Measurements from ENCODE around the gene NOG. TPM values are rescaled to one million over a fixed set of nuclear protein-coding genes. Genes with fewer than 3 reads are reported as not detected.

NOG gene
- total and polyA plus RNA-seq, 10 of the 15 experiments (the other 5 are each of a cell fraction or from before 2014, with no cell fraction given): 0.10 TPM; not detected in 9

- RAD21 ChIA-PET (ENCODE audit: unreplicated experiment): no interaction called here
- H3K9me3 ChIP-seq (replicated peaks; ENCODE audit: control insufficient read depth, insufficient read depth, low read length): no peaks in the 10 kb centered on the region
- H3K4me2 ChIP-seq (ENCODE audit: control insufficient read depth, insufficient read depth): no peak overlapping the region
- no peak for TF ChIP-seq MTA2 (IDR thresholded peaks at IDR 0.05; ENCODE audit: low read depth)
- no peak for TF ChIP-seq CHD4 (IDR thresholded peaks at IDR 0.05)
- no peak for TF ChIP-seq STAT3 (IDR thresholded peaks at IDR 0.05; ENCODE audit: low read depth, low read length)
- no peak for TF ChIP-seq YY1 (IDR thresholded peaks at IDR 0.05; ENCODE audit: low read depth, low read length)
- no peak for TF ChIP-seq POLR2A (IDR thresholded peaks at IDR 0.05; ENCODE audit: low read depth, low read length)
- no peak for TF ChIP-seq EP300 (IDR thresholded peaks at IDR 0.05; ENCODE audit: borderline replicate concordance in 1 of 2, control insufficient read depth in 1 of 2, low read depth in 2 of 2, low read length in 2 of 2)
- no peak for TF ChIP-seq MAX (IDR thresholded peaks at IDR 0.05; ENCODE audit: low read depth, low read length)
- no peak for TF ChIP-seq CBX3 (IDR thresholded peaks at IDR 0.05; ENCODE audit: borderline replicate concordance, low read depth)
- TF ChIP-seq PAX5 (IDR thresholded peaks at IDR 0.05; ENCODE audit: borderline replicate concordance, low read depth, low read length): no peak
- TF ChIP-seq, protein P1, sequence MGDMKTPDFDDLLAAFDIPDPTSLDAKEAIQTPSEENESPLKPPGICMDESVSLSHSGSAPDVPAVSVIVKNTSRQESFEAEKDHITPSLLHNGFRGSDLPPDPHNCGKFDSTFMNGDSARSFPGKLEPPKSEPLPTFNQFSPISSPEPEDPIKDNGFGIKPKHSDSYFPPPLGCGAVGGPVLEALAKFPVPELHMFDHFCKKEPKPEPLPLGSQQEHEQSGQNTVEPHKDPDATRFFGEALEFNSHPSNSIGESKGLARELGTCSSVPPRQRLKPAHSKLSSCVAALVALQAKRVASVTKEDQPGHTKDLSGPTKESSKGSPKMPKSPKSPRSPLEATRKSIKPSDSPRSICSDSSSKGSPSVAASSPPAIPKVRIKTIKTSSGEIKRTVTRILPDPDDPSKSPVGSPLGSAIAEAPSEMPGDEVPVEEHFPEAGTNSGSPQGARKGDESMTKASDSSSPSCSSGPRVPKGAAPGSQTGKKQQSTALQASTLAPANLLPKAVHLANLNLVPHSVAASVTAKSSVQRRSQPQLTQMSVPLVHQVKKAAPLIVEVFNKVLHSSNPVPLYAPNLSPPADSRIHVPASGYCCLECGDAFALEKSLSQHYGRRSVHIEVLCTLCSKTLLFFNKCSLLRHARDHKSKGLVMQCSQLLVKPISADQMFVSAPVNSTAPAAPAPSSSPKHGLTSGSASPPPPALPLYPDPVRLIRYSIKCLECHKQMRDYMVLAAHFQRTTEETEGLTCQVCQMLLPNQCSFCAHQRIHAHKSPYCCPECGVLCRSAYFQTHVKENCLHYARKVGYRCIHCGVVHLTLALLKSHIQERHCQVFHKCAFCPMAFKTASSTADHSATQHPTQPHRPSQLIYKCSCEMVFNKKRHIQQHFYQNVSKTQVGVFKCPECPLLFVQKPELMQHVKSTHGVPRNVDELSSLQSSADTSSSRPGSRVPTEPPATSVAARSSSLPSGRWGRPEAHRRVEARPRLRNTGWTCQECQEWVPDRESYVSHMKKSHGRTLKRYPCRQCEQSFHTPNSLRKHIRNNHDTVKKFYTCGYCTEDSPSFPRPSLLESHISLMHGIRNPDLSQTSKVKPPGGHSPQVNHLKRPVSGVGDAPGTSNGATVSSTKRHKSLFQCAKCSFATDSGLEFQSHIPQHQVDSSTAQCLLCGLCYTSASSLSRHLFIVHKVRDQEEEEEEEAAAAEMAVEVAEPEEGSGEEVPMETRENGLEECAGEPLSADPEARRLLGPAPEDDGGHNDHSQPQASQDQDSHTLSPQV (IDR thresholded peaks at IDR 0.05): no peak
- TF ChIP-seq FOS (IDR thresholded peaks at IDR 0.05; ENCODE audit: borderline replicate concordance, extremely low read depth, insufficient read length): no peak
- no peak for TF ChIP-seq SMC3 (IDR thresholded peaks at IDR 0.05; ENCODE audit: borderline replicate concordance, low read length)
- no peak for TF ChIP-seq ELK1 (IDR thresholded peaks at IDR 0.05; ENCODE audit: low read depth, low read length)
- WGBS (ENCODE audit: insufficient coverage, insufficient replicate concordance, low lambda C conversion rate, missing lambda C conversion rate): 5% methylated on average over 4 of the region's 4 CpGs
- no peak overlapping the region for H3K9ac ChIP-seq (ENCODE audit: control insufficient read depth, insufficient read depth, low read length)
- H3K4me3 ChIP-seq: no peak overlapping the region
- H2AFZ ChIP-seq (ENCODE audit: control insufficient read depth, low read depth, low read length): no peak overlapping the region
- SMC1A ChIA-PET (ENCODE audit: uncharacterized antibody, unreplicated experiment): interaction anchor here (0.9 kb wide), 1 partner anchor 21 kb away, joined by 3 read pairs; no protein-coding TSS in a partner anchor
- H3K79me2 ChIP-seq (ENCODE audit: control insufficient read depth, insufficient read depth, low read length): no peaks in the 10 kb centered on the region
- H3K27me3 ChIP-seq (replicated peaks in 1 of 2; ENCODE audit: control insufficient read depth in 2 of 2, insufficient read depth in 2 of 2, low read length in 1 of 2): no peaks in the 10 kb centered on the region; a peak in 2 of 4 replicates
- BruUV-seq (replicated peaks): no TSS peak
- POLR2A ChIA-PET: no interaction called here
- no peaks in the 10 kb centered on the region for H3K36me3 ChIP-seq (ENCODE audit: control insufficient read depth in 2 of 2, insufficient read depth in 2 of 2, low read length in 1 of 2)
- FAIRE-seq (no peak), ATAC-seq (no peak), DNase-seq (ENCODE audit: low read depth, low spot score) (no peak)
- CTCF ChIA-PET: no interaction called here
- H3K4me1 ChIP-seq (ENCODE audit: control insufficient read depth, insufficient read depth, low read length): no peaks in the 10 kb centered on the region
- H4K20me1 ChIP-seq (ENCODE audit: control insufficient read depth, insufficient read depth): no peaks in the 10 kb centered on the region
- in situ Hi-C loops (cut with MboI): no loop called here
- intact Hi-C loops (cut with micrococcal nuclease; ENCODE audit: unreplicated experiment): no loop called here
- no peak overlapping the region for H3K27ac ChIP-seq (ENCODE audit: control insufficient read depth, insufficient read depth)
Observed at GRCh38 chr17:56608944-56609343, 15.4 kb downstream of the NOG start.
